Heart left ventricle (tissue), 13 donors: Measurements from ENCODE around the gene SETBP1.

Experiments
- POLR2A ChIP-seq, 2 donors: fragments of 450-650 bp; IDR thresholded peaks; one replicate each; pipeline ENCODE4 v1.6.1; 2017; ENCODE audit warnings: antibody characterized with exemption in 2 of 2, mild to moderate bottlenecking in 2 of 2, moderate library complexity in 2 of 2
- TF ChIP-seq, protein P1 (sequence below), 12 donors: fragments of 200-600 bp; sonication (generic) in 4 of 12; IDR thresholded peaks; one replicate each; pipeline versions ENCODE4 v1.5.0 to v1.8.0; 2018 to 2022; ENCODE audit warnings: antibody characterized with exemption in 12 of 12, mild to moderate bottlenecking in 5 of 12
- donor health status: ischemic (EF 13 %, LVEDD 7.1; RV severe dilation, severe dysfunction).
- donor health status: DM: no; HTN: yes; CAD: no.
- donor health status: DM: no; HTN: no; CAD: no.
- donor health status: ischemic (EF 25% LVEDD 6.9; RV normal size, moderate dysfunction).
- donor health status: ischemic (EF 25% LVEDD 5.7; RV mildly dilated, moderate dysfunction).
- donor health status: ischemic (EF 35%, LVEDD 5.7; RV mildly dilated, moderate dysfunction).
- donor health status: nonischemic (EF 11% LVEDD 7.7; RV severe dilation, severe dysfunction).
- donor health status: DM: yes; HTN: yes; CAD: no.
- donor health status: PGD.
- donor health status: ischemic (EF 29% LVEDD 5.4; RV normal size, mild dysfunction).
- donor health status: nonischemic (EF 23%, LVEDD 6.1; RV moderate dilation, normal function).

DNA sequence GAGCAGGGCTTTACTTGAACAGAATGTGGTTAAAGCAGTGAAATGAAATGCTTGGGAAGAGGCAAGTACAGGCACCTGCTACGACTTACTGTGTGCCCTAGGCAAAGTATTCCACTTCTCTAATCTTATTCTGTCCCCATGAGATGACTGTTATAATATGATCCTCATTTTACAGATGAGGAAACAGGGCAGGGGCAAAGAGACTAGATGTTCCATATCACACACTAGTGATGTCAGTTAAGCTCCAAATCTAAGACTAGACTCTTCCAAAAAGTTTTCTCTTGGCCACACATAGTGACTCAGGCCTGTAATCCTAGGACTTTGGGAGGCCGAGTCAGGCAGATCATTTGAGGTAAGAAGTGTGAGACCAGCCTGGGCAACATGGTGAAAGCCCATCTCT lies 235.0 kb downstream of the SETBP1 start:
- TF ChIP-seq, protein P1, sequence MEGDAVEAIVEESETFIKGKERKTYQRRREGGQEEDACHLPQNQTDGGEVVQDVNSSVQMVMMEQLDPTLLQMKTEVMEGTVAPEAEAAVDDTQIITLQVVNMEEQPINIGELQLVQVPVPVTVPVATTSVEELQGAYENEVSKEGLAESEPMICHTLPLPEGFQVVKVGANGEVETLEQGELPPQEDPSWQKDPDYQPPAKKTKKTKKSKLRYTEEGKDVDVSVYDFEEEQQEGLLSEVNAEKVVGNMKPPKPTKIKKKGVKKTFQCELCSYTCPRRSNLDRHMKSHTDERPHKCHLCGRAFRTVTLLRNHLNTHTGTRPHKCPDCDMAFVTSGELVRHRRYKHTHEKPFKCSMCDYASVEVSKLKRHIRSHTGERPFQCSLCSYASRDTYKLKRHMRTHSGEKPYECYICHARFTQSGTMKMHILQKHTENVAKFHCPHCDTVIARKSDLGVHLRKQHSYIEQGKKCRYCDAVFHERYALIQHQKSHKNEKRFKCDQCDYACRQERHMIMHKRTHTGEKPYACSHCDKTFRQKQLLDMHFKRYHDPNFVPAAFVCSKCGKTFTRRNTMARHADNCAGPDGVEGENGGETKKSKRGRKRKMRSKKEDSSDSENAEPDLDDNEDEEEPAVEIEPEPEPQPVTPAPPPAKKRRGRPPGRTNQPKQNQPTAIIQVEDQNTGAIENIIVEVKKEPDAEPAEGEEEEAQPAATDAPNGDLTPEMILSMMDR (IDR thresholded peaks at IDR 0.05): no peak
- no peak for TF ChIP-seq POLR2A (IDR thresholded peaks at IDR 0.05)
